ENCODE measurements around the gene HTT.
A peak's percentile ranks its signal among the peaks of the same experiment; 100 is the strongest.

HTT gene

GRCh38 chr4:3285558-3286334 lies 211.3 kb downstream of the HTT start:
- DNase-seq, result no peak

GRCh38 chr4:3286335-3287175 lies 212.1 kb downstream of the HTT start:
- DNase-seq, result no peak

GRCh38 chr4:3287271-3287971 lies 212.9 kb downstream of the HTT start:
- DNase-seq, result no peak

- no peak for DNase-seq
Measured at GRCh38 chr4:3287972-3288570, 213.6 kb downstream of the HTT start.

GRCh38 chr4:3288571-3289094 lies 214.2 kb downstream of the HTT start:
- DNase-seq, result no peak

GRCh38 chr4:3290476-3290875 lies 216.0 kb downstream of the HTT start:
- DNase-seq, result no peak

GRCh38 chr4:3290889-3291321 lies 216.4 kb downstream of the HTT start:
- no peak for DNase-seq

GRCh38 chr4:3291411-3291968 lies 217.0 kb downstream of the HTT start:
- no peak for DNase-seq

- DNase-seq, result peak in 23 of 56 donors; percentile 59 to 75 (median 69)
Measured at GRCh38 chr4:3291969-3292570, 217.6 kb downstream of the HTT start.

- peak; percentile 54 to 97 (median 94) for DNase-seq
Measured at GRCh38 chr4:3292571-3293400, 218.3 kb downstream of the HTT start, which contains the start of gene RGS12. RGS12 (plus strand) TSS chr4:3293021; CDS start chr4:3316171, 23,150 bp downstream.

Data from nucleus accumbens (tissue), 56 donors.